ENCODE data around the gene TNF.

TNF gene

GRCh38 chr6:31572041-31572911 lies 3.1 kb upstream of the TNF start, which contains the start of gene LTA:
TSS of gene LTA (plus strand) at chr6:31572289. CDS start at chr6:31572743, 454 bp downstream.
- DNase-seq (ENCODE audit: low read depth, low spot score), result no peak

DNA sequence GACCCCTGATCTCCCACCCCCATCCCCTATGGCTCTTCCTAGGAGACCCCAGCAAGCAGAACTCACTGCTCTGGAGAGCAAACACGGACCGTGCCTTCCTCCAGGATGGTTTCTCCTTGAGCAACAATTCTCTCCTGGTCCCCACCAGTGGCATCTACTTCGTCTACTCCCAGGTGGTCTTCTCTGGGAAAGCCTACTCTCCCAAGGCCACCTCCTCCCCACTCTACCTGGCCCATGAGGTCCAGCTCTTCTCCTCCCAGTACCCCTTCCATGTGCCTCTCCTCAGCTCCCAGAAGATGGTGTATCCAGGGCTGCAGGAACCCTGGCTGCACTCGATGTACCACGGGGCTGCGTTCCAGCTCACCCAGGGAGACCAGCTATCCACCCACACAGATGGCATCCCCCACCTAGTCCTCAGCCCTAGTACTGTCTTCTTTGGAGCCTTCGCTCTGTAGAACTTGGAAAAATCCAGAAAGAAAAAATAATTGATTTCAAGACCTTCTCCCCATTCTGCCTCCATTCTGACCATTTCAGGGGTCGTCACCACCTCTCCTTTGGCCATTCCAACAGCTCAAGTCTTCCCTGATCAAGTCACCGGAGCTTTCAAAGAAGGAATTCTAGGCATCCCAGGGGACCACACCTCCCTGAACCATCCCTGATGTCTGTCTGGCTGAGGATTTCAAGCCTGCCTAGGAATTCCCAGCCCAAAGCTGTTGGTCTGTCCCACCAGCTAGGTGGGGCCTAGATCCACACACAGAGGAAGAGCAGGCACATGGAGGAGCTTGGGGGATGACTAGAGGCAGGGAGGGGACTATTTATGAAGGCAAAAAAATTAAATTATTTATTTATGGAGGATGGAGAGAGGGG lies 1.9 kb upstream of the TNF start:
- DNase-seq (ENCODE audit: low read depth, low spot score), result no peak

DNA sequence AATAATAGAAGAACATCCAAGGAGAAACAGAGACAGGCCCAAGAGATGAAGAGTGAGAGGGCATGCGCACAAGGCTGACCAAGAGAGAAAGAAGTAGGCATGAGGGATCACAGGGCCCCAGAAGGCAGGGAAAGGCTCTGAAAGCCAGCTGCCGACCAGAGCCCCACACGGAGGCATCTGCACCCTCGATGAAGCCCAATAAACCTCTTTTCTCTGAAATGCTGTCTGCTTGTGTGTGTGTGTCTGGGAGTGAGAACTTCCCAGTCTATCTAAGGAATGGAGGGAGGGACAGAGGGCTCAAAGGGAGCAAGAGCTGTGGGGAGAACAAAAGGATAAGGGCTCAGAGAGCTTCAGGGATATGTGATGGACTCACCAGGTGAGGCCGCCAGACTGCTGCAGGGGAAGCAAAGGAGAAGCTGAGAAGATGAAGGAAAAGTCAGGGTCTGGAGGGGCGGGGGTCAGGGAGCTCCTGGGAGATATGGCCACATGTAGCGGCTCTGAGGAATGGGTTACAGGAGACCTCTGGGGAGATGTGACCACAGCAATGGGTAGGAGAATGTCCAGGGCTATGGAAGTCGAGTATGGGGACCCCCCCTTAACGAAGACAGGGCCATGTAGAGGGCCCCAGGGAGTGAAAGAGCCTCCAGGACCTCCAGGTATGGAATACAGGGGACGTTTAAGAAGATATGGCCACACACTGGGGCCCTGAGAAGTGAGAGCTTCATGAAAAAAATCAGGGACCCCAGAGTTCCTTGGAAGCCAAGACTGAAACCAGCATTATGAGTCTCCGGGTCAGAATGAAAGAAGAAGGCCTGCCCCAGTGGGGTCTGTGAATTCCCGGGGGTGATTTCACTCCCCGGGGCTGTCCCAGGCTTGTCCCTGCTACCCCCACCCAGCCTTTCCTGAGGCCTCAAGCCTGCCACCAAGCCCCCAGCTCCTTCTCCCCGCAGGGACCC lies 981 bp upstream of the TNF start:
- no peak for DNase-seq (ENCODE audit: low read depth, low spot score)

DNA sequence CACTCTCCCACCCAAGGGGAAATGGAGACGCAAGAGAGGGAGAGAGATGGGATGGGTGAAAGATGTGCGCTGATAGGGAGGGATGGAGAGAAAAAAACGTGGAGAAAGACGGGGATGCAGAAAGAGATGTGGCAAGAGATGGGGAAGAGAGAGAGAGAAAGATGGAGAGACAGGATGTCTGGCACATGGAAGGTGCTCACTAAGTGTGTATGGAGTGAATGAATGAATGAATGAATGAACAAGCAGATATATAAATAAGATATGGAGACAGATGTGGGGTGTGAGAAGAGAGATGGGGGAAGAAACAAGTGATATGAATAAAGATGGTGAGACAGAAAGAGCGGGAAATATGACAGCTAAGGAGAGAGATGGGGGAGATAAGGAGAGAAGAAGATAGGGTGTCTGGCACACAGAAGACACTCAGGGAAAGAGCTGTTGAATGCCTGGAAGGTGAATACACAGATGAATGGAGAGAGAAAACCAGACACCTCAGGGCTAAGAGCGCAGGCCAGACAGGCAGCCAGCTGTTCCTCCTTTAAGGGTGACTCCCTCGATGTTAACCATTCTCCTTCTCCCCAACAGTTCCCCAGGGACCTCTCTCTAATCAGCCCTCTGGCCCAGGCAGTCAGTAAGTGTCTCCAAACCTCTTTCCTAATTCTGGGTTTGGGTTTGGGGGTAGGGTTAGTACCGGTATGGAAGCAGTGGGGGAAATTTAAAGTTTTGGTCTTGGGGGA lies 754 bp downstream of the TNF start:
- DNase-seq (ENCODE audit: low read depth, low spot score), result no peak

DNA sequence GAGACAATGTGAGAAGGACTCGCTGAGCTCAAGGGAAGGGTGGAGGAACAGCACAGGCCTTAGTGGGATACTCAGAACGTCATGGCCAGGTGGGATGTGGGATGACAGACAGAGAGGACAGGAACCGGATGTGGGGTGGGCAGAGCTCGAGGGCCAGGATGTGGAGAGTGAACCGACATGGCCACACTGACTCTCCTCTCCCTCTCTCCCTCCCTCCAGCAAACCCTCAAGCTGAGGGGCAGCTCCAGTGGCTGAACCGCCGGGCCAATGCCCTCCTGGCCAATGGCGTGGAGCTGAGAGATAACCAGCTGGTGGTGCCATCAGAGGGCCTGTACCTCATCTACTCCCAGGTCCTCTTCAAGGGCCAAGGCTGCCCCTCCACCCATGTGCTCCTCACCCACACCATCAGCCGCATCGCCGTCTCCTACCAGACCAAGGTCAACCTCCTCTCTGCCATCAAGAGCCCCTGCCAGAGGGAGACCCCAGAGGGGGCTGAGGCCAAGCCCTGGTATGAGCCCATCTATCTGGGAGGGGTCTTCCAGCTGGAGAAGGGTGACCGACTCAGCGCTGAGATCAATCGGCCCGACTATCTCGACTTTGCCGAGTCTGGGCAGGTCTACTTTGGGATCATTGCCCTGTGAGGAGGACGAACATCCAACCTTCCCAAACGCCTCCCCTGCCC lies 1.7 kb downstream of the TNF start:
- DNase-seq (ENCODE audit: low read depth, low spot score), result no peak

DNA sequence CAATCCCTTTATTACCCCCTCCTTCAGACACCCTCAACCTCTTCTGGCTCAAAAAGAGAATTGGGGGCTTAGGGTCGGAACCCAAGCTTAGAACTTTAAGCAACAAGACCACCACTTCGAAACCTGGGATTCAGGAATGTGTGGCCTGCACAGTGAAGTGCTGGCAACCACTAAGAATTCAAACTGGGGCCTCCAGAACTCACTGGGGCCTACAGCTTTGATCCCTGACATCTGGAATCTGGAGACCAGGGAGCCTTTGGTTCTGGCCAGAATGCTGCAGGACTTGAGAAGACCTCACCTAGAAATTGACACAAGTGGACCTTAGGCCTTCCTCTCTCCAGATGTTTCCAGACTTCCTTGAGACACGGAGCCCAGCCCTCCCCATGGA lies 2.2 kb downstream of the TNF start:
- no peak for DNase-seq (ENCODE audit: low read depth, low spot score)

- no peak for DNase-seq (ENCODE audit: low read depth, low spot score)
Measured at GRCh38 chr6:31578184-31579118, 3.1 kb downstream of the TNF start.

DNA sequence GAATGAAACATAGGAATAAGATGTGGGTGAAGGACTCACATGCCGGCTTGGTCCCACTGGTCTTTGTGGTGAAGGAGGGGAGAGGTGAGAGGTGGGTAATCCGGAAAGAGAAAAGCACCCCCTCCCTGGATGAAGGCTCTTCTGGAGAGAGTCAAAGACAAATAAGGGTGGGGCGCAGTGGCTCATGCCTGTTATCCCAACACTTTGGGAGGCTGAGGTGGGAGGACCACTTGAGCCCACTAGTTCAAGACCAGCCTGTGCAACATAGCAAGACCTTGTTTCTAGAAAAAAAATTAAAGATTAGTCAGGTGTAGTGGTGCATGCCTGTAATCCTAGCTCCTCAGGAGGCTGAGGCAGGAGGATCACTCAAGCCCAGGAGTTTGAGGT lies 3.7 kb downstream of the TNF start:
- no peak for DNase-seq (ENCODE audit: low read depth, low spot score)

- DNase-seq (ENCODE audit: low read depth, low spot score), result no peak
Measured at GRCh38 chr6:31579546-31580437, 4.4 kb downstream of the TNF start.

- no peak for DNase-seq (ENCODE audit: low read depth, low spot score)
Measured at GRCh38 chr6:31580438-31580740, 5.0 kb downstream of the TNF start.

- no peak for DNase-seq (ENCODE audit: low read depth, low spot score)
Measured at GRCh38 chr6:31580807-31581433, 5.6 kb downstream of the TNF start.

DNA sequence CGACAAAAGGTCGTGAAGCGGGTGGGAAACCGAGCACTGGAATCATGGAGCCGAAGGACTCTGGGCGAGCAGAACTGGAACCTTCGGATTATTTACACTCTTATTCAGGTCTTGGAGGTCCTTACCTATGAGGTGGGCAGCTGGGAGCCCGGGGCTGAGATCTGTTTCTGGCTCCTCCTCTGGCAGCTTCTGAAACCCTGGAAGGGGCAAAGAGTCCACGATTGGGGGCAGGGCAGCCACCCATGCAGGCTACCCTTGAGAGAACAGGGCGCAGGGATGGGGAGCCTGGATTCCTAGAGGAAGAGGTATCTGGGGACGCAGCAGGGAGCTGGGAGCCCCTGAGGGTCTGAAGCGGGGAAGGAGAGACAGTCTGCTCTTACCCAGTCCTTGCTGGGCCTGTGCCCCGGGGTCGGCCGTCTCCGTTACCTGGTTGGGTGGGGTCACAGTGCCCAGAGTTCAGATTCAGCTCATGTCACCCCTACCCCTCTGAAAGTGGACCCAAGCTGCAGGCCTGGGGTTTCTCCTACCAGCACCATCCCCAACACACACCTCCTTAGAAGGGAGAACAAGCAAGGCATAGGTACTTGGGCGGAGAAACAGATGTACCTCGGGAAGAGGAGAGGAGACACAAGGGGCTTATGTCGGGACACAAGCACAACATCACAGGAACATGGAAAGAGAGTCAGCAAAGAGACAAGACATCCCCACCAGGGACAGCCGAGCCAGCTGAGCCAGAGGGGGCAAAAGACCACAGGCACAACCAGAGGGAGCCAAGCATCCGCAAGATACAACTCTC lies 6.3 kb downstream of the TNF start:
- no peak for DNase-seq (ENCODE audit: low read depth, low spot score)

DNA sequence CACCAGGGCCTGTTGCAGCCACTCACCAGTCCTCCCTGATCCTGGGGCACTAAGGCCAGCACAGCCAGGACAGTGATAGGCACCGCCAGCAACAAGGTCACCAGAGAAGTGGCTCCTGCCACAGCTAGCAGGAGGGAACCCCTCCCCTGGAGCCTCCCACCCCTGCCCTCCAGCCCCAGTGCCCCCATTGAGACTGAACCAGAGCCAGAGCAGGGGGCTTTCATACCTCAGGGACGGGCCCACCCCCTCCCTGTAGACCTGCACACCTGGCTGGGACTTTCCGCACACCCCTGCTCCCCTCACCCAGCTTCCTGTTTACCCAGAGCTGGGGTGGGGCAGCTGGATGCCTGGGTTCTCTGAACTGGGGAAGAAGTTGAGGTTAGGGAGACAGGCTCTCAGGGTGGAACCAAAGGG lies 6.9 kb downstream of the TNF start, which contains the start of gene LTB:
Gene LTB, minus strand, starts transcription at position 195 of the 414 bp plus-strand sequence. Its CDS starts 7 bp downstream, at position 188.
- DNase-seq (ENCODE audit: low read depth, low spot score), result no peak

DNA sequence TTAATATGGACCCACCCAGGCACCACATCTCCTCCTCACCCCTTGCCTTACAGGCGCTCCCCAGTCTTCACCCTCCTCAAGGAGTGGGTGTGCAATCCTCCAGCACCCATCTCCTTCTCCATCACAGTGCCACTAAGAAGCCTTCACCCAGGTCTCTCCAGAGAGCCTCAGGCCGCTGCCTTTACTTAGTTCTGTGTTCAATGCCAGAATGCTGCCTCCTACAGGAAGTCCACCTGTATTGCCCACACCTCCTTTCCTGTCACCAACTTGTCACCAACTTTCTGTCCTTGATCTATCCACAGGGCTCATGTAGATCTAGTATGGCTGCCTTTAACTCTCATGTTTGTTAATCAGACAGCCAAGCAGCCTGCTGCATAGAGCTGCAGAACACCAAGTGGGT lies 10.1 kb downstream of the TNF start:
- no peak for DNase-seq (ENCODE audit: low read depth, low spot score)

GRCh38 chr6:31586008-31586407 lies 10.6 kb downstream of the TNF start, which contains the start of gene LST1:
TSS of gene LST1 (plus strand) at chr6:31586277. CDS start at chr6:31587300, 1,023 bp downstream.
- DNase-seq (ENCODE audit: low read depth, low spot score), result no peak

DNA sequence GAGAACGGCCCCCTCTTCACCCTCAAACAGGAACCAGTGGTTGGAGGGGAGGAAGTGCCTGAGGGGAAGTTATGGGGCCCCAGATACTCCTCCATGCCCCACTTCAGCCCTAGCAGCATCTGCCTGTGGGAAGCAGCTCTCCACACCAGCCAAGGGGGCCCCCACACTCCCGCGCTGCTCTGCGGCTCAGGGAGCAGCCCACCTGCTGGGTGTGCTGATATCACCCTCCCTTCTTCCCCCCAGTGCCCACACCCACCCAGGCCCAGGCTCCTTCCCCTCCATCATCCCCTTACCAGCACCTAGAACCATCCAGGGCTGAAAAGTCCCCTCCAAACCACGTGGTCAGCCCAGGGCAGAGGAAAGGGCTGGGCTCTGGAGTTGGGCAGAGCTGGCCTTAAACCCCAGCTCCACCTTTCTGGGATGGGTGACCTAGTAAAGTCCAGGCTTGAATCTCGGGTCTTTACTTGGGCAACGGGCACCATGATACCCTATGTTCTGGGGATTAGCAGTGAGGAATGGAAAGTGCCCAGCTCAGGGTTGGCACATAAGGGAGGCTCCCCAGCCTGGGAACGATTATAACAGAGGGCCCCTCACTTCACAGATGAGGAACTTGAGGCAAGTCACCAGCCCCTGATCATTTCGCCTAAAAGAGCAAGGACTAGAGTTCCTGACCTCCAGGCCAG lies 11.4 kb downstream of the TNF start:
- no peak for DNase-seq (ENCODE audit: low read depth, low spot score)

Measured in smooth muscle cell of the brain vasculature (primary cell).